Neural crest cell (in vitro differentiated cells): ENCODE results near the gene GPR15. TPM values are rescaled to one million over a fixed set of nuclear protein-coding genes. Genes with fewer than 3 reads are reported as not detected.
"Not testable (repeated sequence)": the region's sequence is repeated elsewhere in the genome, so short reads cannot be mapped to it uniquely, and the experiment has no call there.

Experiments used
- DNase-seq: peaks from one replicate; pipeline ENCODE4 v3.0.0; 2021; ENCODE audit warnings: low read depth, mixed read lengths, low spot score
- H3K27ac Mint-ChIP-seq: one replicate; pipeline ENCODE4 v1.8.0; 2021; ENCODE audit warnings: mild to moderate bottlenecking, mixed read lengths; ENCODE audit not compliant: unreplicated experiment
- H3K27me3 Mint-ChIP-seq: 2 replicates; pipeline ENCODE4 v1.8.0; 2021; ENCODE audit warnings: low read depth, mild to moderate bottlenecking, mixed read lengths
- H3K36me3 Mint-ChIP-seq: 2 replicates; pipeline ENCODE4 v1.8.0; 2021; ENCODE audit warnings: low read depth, mild to moderate bottlenecking, mixed read lengths
- H3K4me1 Mint-ChIP-seq: 2 replicates; pipeline ENCODE4 v1.8.0; 2021; ENCODE audit warnings: mixed read lengths
- H3K4me3 Mint-ChIP-seq: one replicate; pipeline ENCODE4 v1.8.0; 2021; ENCODE audit warnings: mild to moderate bottlenecking, mixed read lengths
- H3K9me3 Mint-ChIP-seq: 2 replicates; pipeline ENCODE4 v1.8.0; 2021; ENCODE audit warnings: mixed read lengths
- CTCF ChIP-seq: fragments of 200-600 bp; sonication (generic); conservative IDR thresholded peaks from 2 replicates; pipeline ENCODE4 v1.5.0; 2021; ENCODE audit warnings: antibody characterized with exemption, mild to moderate bottlenecking
- total RNA-seq: library from RNA; stranded (reverse); gene quantifications from 2 replicates; pipeline ENCODE4 v1.2.1, GENCODE V29; 2021

Gene GPR15
- total RNA-seq, 1 donor from 2014 or later = not detected

DNA sequence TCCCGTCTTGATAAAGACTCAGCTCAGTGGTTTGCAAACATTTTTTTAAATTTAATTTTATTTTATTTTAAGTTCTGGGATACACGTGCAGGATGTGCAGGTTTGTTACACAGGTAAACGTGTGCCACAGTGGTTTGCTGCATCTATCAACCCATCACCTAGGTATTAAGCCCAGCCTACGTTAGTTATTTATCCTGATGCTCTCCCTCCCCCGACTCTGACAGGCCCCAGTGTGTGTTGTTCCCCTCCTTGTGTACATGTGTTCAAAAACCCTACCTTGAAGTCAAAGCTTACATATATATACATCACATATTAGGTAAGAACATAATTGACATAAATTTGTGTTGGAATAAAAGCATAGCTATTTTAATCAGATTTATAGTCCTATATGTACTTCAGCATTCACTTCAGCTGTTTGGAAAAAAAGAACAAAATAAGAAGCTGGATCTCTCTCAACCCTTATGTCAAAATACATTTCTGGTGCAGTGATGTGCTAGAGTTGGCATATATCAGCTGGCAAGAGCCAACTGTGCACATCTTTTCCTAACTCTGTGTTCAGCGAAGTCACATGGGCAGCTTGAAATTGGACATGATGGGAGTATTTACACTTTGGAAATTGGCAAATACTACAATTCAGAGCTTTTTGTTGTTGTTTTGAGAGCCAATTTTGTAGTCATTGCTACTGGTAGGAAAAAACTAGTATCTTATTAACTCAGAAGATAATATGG, 26.5 kb downstream of the GPR15 start:
- Mint-ChIP-seq H3K4me3 (no peak overlapping the region), H3K27me3 (peaks cover 7% of the 10 kb centered on the region), H3K36me3 (no peaks in the 10 kb centered on the region), H3K4me1 (no peaks in the 10 kb centered on the region), H3K9me3 (no peaks in the 10 kb centered on the region), H3K27ac (no peak overlapping the region)
- no peak for DNase-seq
- TF ChIP-seq CTCF = no peak

GRCh38 chr3:98559769-98560168, 28.0 kb downstream of the GPR15 start:
- DNase-seq, H3K27ac Mint-ChIP-seq, H3K4me3 Mint-ChIP-seq, H3K9me3 Mint-ChIP-seq, H3K4me1 Mint-ChIP-seq, H3K27me3 Mint-ChIP-seq, H3K36me3 Mint-ChIP-seq: not testable (repeated sequence)

DNA sequence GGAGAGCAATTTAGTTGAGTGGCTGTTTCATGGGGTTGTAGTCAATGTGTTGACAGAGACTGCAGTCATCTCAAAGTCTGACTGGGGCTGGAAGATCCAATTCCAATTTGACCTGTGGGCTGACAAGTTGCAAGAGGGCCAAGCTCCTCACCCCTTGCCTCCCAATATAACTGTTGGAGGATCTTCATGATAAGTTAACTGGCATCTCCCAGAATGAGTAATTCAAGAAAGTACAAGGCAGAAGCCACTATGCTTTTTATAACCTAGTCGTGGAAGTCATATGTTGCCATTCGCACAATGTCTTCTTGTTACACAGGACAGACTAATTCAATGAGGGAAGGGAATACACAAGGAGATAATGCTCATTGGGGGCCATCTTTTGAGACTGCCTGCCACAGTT, 29.1 kb downstream of the GPR15 start:
- no peaks in the 10 kb centered on the region for H3K9me3 Mint-ChIP-seq
- no peak overlapping the region for H3K27ac Mint-ChIP-seq
- H3K36me3 Mint-ChIP-seq = no peaks in the 10 kb centered on the region
- no peaks in the 10 kb centered on the region for H3K4me1 Mint-ChIP-seq
- no peak overlapping the region for H3K4me3 Mint-ChIP-seq
- no peak for DNase-seq
- H3K27me3 Mint-ChIP-seq = peaks cover 7% of the 10 kb centered on the region
- no peak for TF ChIP-seq CTCF

DNA sequence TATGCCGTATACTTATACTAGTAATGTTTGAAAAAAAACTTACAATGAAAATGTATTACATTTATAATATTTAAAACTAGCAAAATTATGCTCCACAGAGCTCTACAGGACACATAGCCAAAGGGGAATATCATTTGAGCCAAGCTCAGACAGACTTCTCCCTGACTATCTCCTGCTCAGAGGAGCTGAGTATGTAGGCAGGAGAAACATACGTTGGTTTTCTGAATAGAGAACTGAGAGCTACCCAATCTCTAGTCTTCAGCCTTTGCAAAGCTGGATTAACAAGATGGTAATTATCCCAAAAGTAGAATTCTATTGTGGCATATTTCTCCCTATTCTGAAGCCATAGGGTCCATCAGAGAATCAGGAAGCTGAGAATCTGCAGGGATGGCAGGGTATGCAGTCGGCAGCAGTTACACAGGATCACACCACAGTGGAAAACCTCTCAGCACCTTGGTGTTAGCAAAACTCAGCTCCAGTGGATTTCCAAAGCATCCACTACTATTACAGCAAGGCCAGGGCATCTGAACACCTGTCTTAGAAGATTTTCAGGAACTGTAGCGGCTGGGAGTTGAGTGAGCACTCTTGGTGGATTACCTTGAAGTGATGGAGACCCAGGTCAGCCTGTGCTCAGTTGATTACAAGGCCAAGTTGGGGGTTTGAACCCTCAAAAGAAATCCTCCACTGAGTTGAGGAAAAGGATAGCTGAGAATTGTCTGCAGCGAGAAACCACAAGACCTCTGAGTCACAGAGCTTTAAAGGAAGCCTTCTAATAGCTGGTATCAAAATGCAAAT, 30.1 kb downstream of the GPR15 start:
- Mint-ChIP-seq H3K4me1 (no peaks in the 10 kb centered on the region), H3K36me3 (no peaks in the 10 kb centered on the region), H3K27me3 (peaks cover 7% of the 10 kb centered on the region), H3K4me3 (no peak overlapping the region), H3K9me3 (no peaks in the 10 kb centered on the region), H3K27ac (no peak overlapping the region)
- DNase-seq = no peak
- no peak for TF ChIP-seq CTCF

GRCh38 chr3:98563661-98564281, 32.0 kb downstream of the GPR15 start:
- Mint-ChIP-seq H3K9me3 (no peaks in the 10 kb centered on the region), H3K27ac (no peak overlapping the region), H3K27me3 (peaks cover 2% of the 10 kb centered on the region), H3K4me1 (no peaks in the 10 kb centered on the region), H3K4me3 (no peak overlapping the region), H3K36me3 (no peaks in the 10 kb centered on the region)
- TF ChIP-seq CTCF = no peak
- DNase-seq = no peak
